Gastrocnemius medialis (tissue), 4 donors: Measurements from ENCODE around the gene ERI2.

Source experiments
- CTCF ChIP-seq, 5 experiments: fragments of 450-650 bp in 3 of 5; fragments of 200-600 bp in 2 of 5; sonication (generic) in 2 of 5; IDR thresholded peaks in 4 of 5; conservative IDR thresholded peaks in 1 of 5; 1 replicate in 4 of 5; 2 replicates in 1 of 5; pipeline ENCODE4 v1.5.1; 2016 to 2019; ENCODE audit warnings: antibody characterized with exemption in 5 of 5, mild to moderate bottlenecking in 3 of 5, moderate library complexity in 3 of 5
- POLR2A ChIP-seq, 2 donors: fragments of 450-650 bp; IDR thresholded peaks; one replicate each; pipeline ENCODE4 v1.6.1; 2017; ENCODE audit warnings: antibody characterized with exemption in 2 of 2, mild to moderate bottlenecking in 2 of 2, moderate library complexity in 2 of 2

DNA sequence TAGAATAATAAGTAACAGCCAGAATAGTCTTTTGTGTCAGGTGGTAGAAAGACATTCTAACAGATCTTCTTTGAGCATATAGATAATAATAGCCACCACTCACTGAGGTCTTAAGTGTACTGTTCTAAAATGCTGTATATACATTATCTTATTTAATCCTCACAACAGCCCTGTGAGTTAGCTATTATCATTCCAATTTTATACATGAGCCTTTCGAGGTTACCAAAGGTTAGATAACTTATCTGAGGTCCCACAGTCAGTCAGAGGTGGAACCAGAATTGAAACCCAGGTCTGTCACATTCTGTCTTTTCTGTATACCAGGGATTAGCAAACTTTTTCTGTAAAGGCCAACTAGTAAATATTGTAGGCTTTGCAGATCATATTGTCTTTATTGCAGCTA lies 23.3 kb upstream of the ERI2 start:
- no peak for TF ChIP-seq POLR2A (IDR thresholded peaks at IDR 0.05)
- no peak for TF ChIP-seq CTCF (IDR thresholded peaks at IDR 0.05 in 4 of 5, conservative IDR thresholded peaks at IDR 0.05 in 1 of 5)
